HG02610 (cell line): Measurements from ENCODE around the gene ANKRD11.

Experiments used
- ATAC-seq: cut with Tn5 transposase; IDR thresholded peaks from one replicate; pipeline ENCODE4 v1.9.1; 2021; ENCODE audit warnings: mild to moderate bottlenecking, moderate library complexity; ENCODE audit not compliant: unreplicated experiment

Gene ANKRD11

GRCh38 chr16:89319886-89320781, 170.2 kb downstream of the ANKRD11 start:
- ATAC-seq, result peak; percentile 47

DNA sequence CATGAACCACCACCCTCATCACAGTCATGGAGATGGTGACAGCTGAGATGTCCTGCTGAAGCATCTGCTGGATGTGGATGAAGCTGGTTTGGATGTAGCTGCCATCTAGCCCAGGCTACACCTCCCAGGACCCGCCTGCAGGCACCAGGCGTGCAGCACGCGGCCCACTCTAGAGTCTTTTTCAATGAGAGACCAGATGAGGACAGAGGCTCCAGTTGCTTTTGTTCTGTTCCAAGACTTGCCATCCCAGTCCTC, 170.8 kb downstream of the ANKRD11 start:
- ATAC-seq, result no peak

GRCh38 chr16:89318871-89319630, 171.3 kb downstream of the ANKRD11 start:
- ATAC-seq, result no peak

DNA sequence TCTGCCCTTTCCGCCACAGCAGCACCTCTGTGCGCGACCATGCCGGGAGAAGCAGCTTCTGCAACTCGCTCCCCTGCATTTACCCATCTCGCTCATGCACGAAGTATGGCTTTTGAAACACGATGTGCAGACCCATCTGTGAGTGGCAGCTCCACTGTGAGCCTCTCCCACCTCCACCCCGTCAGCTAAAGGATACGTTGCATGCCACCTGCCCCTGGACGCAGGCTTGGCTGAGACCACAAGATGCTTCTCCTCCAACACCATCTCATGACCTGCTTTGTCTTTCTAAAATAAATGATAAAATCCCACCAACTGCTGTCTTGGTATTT, 172.0 kb downstream of the ANKRD11 start:
- no peak for ATAC-seq

DNA sequence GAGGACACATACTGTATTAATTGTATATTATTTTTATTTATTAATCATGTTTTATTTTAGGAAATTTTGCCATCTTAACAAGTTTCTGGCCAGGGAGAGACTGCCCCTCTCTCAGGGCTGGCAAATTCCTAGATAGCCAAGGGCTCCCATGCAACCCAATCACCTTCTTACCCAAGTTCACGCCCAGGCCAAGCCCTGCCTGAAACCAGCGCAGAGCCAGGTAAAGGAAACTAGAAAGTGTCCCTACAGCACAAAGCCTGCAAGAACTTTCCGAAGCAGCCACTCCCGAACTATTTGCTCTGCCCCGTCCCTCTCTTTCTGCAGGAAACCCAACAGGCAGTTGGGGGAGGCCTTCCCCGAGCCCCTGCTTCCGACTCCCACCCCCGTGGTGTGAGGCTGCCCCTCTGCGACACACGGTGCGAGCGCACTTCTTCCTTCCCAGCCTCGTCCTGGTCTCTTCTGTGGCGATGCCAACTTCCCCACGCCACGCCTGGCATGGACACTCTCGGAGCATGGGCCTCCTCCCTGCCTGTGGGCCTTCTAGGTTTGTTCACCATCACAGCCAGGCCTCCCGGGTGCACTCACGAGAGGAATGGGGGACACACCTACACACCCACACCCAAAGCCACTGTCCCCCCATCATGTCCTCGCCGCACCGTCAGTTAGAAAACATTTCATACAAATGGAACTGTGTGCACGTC, 172.5 kb downstream of the ANKRD11 start:
- no peak for ATAC-seq

DNA sequence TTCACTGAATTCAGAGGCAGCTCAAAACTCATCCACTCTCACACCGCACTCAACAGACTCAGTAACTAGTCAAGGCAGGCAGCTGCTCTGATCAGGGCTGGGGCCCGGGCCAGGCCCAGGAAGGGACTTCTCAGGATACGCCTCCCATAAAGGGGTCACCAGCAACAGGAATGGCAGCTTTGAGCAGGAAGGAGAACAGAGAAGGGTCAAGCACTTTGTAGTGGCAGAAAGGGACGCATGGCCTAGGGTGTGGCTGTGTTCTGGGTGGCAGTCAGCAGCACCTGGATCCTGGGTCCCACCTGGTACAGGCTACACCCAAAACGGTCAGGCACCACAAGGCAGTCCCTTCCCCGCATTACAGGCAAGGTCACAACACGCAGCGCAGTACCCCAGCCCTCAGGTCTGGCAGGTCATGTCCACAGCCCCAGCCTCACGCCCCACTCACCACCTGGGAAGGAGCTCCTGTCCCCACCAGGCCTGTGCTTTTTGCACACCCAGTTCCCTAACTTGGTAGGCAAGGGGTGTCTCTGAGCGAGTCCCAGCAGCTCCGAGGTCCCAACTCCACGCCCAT, 173.2 kb downstream of the ANKRD11 start:
- ATAC-seq, result no peak

DNA sequence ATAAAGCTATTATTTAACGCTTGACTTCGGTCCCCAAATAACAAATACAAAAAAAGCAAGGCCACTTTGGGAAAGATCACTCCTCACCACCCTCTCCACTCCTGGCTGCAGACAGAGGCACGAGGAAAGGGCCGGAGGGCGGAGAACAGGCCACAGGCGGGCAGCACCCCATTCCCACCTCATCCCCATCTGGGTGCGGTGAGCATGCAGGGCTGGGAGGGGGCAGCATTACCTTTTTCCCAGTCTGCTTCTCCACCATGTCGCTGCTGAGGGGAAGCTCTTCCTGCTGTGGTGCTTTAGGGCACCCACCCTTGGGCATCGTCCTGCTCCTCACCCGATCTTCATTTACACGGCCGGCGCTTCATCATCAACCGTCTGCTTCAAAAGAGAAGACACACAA, 173.7 kb downstream of the ANKRD11 start:
- no peak for ATAC-seq

DNA sequence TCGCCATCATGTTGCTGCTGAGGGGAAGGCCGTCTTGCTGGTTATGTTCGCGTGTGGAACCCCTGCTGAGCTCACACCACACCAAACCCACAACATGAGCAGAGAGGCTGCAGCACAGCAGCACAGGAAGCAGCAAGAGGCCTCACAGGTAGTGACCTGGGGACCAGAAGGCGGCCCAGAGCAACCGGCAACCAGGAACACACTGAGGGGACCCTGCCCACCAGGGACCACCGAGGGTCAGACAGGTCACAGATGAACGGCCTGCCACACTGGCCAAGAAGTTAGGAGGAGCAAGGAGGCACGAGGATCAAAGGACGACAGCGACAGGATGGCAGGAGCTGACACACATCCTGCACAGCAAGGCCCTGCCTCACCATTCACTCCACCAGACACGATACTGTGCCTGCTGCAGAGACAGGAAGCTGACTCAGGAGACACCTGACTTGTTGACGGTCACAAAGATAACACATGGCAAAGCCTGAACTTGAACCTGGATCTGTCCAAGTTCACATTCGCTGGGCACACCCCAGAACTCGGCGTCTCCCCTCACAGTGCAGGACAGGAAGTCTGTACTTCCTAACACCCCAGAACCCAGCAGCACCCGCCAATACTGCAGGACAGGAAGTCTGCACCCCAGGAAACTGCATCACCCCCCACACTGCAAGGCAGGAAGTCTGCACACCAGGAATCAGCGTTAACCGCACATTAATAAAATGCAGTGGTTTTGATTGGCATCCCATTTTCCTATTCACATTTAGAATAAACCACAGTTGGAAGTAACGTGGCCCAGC, 174.4 kb downstream of the ANKRD11 start:
- ATAC-seq, result no peak

GRCh38 chr16:89315271-89315670, 175.1 kb downstream of the ANKRD11 start:
- no peak for ATAC-seq

DNA sequence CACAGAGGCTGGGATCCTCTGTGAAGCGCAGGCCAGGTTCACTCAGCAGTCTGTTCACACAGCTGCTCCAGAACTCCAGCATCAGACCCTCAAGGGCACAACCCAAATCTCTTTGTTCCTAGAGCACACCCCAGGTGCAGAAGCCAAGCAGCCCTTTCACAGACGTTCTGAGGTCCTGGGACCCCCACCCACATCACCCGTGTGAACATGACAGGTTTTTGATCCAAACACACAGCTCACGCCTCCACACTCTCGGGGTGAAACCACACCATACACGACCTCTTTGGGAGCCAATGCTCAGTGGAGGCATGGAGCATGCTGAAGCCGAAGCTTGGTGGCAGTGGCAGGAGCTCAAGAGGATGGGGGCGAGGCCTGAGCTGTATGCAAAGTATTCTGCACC, 175.5 kb downstream of the ANKRD11 start:
- no peak for ATAC-seq

DNA sequence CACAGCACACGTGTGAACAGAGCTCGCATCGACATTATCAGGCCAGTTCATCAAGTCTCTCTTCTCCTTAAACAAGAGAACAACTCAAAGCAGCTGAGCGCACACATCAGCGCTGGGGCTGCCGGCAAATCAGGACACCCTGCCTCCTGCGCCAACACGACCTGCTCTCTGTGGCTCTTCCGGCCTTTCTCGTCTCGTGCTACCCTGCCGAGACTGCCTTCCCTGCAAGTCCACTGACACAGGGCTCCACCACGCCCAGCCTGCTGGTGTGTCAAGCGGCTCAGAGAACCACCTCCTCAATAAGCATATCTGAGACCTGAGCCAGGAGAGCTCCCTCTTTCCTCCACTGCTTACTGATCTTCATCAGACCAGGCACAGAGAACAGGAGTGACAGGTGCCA, 176.0 kb downstream of the ANKRD11 start:
- ATAC-seq, result no peak

DNA sequence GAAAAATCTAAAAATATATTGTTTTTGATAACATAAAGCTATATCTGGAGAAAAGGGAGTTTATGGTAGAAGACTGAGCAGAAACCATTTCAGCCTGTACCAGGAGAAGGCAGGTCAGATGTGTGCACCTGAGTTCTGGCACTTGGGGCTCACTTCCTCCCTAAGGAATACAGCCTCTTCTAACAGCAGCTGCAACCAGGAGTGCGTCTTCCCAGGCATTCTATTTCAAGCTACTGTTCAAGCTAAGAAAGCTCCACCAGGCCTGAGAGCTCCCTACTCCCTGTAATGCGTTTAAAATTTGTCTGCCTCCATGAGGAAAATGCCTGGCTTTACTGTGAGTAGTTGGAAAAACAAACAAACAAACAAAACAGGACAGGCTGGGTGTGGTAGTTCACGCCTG, 176.8 kb downstream of the ANKRD11 start:
- no peak for ATAC-seq

DNA sequence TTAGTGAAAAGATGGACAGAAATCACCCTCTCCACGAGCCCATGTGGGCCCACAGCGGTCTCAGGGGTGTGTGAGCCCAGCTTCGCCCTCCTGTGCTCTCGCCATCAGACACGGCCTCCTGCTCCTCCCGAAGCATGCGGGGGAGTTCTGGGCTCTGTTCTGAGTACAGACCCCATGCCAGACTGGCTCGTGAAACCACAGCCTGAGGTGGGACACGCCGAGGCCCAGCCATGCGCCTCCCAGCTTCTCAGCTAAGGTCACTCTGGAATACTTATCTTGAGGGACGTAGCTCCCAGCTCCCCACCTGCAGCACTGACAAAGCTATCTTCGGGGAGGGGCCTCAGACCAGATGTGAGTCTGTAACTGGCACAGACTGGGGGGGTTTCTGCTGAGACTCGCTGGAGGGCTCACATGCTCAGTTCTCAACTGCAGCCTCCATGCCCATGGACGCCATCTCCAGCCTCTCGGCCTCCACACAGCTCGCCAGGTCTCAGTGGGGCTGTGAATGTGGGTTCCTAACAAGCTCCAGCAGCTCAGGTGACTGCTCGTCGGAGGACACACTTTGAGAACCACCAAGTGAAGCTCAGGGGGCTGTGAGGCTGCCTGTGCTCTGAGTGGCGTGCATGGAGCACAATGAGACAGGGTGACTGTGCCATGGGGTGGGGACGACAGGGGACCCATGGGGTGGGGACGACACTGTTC, 177.6 kb downstream of the ANKRD11 start:
- no peak for ATAC-seq

DNA sequence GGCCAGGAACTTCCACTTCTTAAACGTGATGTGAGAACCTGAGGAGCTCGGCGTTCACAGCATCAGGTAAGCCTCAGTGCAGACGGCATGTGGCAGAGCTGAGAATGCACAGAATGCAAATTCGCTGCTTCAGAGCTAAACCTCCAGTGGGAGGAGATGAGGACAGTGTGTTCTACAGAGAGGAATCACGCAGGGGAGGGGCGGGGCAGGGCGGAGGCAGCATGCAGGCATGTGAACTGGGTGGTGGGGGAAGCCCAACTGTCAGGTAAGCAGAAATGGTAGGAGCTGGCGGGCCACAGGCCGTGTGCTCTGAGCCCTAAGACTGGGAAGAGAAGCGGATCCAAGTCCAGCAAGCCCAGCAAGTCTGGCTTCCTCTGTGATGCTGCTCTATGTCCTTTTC, 178.2 kb downstream of the ANKRD11 start:
- no peak for ATAC-seq

GRCh38 chr16:89311636-89312035, 178.7 kb downstream of the ANKRD11 start:
- no peak for ATAC-seq

DNA sequence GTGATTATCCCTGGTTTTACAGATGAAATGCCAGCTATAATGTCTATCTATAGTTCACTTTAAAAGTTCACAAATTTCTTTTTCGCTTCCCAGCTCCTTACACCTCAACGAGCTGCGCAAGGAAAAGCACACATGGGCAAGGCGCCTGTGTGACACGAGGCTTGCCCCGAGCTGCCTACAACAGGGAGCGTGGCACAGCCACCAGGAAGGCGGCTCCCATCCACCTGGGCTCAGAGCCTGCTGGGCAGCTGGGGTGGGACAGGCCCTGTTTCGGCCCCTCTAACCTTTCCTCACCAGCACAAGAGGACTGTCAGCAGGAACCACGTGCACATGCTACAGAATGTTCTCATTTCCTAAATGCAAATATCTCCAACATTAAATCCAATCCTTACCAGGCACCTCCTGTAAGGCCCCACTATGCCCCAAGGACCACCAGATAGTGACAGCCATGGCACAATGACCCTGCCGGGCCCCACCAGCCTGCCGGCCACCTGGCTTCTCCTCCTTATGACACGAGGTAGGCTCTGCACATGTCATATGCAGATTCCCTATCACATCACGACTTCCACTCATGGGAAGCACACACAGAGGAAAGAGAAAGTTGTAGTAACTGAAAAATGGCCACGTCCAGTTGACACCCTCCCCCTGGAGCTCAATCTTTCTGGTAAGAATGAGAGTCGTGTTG, 180.8 kb downstream of the ANKRD11 start:
- ATAC-seq, result no peak

DNA sequence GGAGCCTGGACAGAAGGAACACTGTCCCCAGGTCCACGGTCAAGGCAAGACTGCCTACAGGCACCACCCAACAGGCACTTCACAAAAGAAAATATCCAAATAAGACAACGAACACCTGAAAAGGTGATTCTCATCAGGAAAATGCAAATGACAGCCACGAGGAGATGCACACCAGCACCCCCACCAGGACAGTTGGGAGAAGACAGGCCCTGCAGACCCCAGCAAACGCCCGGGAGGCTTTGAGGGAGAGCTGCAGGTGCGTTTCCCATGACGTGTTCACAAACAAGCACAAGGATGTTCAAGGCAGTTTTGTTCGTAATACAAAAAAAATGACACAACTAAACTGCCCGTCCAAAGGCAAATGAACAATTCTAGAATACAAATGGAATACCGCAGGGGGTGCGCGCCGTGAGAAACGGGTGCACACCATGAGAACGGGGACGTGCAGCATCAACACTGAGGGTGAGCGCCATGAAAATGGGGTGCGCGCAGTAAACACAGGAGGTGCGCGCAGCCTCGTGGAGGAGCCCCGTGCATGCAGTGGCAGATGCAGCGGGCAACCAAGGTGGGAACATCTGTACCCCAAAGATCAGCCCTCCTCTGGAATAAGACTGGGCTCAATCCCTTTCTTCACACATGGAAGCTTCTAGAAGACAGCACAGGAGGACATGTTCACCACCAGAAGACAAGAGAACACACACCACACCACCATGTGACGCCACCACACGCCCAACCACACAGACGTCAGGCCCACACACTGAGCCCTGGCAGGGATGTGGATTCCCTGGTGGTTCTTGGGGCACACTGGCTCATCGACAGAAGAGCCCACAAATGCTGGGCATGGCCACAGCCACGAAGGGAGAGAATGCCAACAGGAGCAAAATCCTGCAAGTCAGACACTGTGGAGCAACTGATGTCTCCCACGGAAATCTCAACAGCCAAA, 181.7 kb downstream of the ANKRD11 start:
- ATAC-seq, result no peak

DNA sequence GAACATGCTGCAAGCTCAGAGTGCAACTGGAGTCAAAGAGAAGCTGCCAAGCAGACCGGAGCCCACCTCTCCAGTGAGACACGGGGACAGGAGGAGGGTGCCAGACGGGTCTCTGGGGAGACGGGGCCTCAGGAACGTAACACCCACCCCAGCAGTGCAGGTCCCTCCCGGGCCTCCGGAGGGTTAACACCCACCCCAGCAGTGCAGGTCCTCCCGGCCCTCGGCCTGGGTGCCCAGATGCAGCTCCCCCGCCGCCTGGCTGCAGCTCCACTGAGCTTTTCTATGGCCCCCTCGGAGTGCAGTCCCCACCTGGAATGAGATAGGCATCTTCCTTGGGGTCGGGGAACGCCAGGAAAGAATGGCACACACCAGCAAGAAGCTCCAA, 182.9 kb downstream of the ANKRD11 start:
- no peak for ATAC-seq
